Keratinocyte (primary cell): Measurements from ENCODE around the gene WNK2. TPM values are rescaled to one million over a fixed set of nuclear protein-coding genes. Genes with fewer than 3 reads are reported as not detected.

Experiments used
- DNase-seq: peaks from one replicate; pipeline ENCODE4 v3.0.0-alpha.2; 2011; ENCODE audit warnings: low read depth, missing footprints, low spot score
- FAIRE-seq: peaks from 2 replicates; lab custom pipeline; 2011; peaks lifted over from hg19 to GRCh38; lab: Jason Lieb, UNC
- H2AFZ ChIP-seq: 2 replicates; pipeline ENCODE4 v1.6.0; 2012; ENCODE audit warnings: low read length, control low read depth, inconsistent platforms; ENCODE audit not compliant: control insufficient read depth
- H3K27ac ChIP-seq: 2 replicates; pipeline ENCODE4 v1.5.1; 2011; ENCODE audit warnings: low read length; ENCODE audit not compliant: control insufficient read depth, insufficient read depth
- H3K27me3 ChIP-seq: 3 replicates; pipeline ENCODE4 v1.6.0; 2011; ENCODE audit warnings: low read length; ENCODE audit not compliant: control insufficient read depth, insufficient read depth; ENCODE audit errors: extremely low read depth
- H3K36me3 ChIP-seq, 2 experiments: 2 replicates in 1 of 2; 3 replicates in 1 of 2; pipeline ENCODE4 v1.5.1; 2011; ENCODE audit warnings: low read length in 2 of 2, mild to moderate bottlenecking in 1 of 2; ENCODE audit not compliant: control insufficient read depth in 2 of 2, insufficient read depth in 2 of 2; ENCODE audit errors: extremely low read depth in 1 of 2
- H3K4me1 ChIP-seq: 3 replicates; pipeline ENCODE4 v1.5.1; 2011; ENCODE audit warnings: low read length; ENCODE audit not compliant: control insufficient read depth, insufficient read depth; ENCODE audit errors: extremely low read depth
- H3K4me2 ChIP-seq: 3 replicates; pipeline ENCODE4 v1.6.0; 2011; ENCODE audit warnings: low read depth, low read length; ENCODE audit not compliant: control insufficient read depth, insufficient read depth; ENCODE audit errors: extremely low read depth
- H3K4me3 ChIP-seq, 3 experiments: fragments of 200-600 bp in 1 of 3; sonication (generic) in 1 of 3; 2 replicates in 2 of 3; 3 replicates in 1 of 3; pipeline ENCODE4 v1.5.1; 2011 to 2016; ENCODE audit warnings: low read length in 3 of 3, mild to moderate bottlenecking in 3 of 3, control low read depth in 2 of 3, inconsistent platforms in 1 of 3, low read depth in 1 of 3, mixed read lengths in 1 of 3, mixed run types in 1 of 3, moderate library complexity in 1 of 3; ENCODE audit not compliant: control insufficient read depth in 2 of 3, insufficient read depth in 2 of 3; ENCODE audit errors: extremely low read depth in 1 of 3
- H3K79me2 ChIP-seq: 2 replicates; pipeline ENCODE4 v1.6.0; 2012; ENCODE audit warnings: low read length; ENCODE audit not compliant: control insufficient read depth, insufficient read depth
- H3K9ac ChIP-seq: 3 replicates; pipeline ENCODE4 v1.6.0; 2011; ENCODE audit warnings: low read length; ENCODE audit not compliant: control insufficient read depth, insufficient read depth; ENCODE audit errors: extremely low read depth
- H3K9me1 ChIP-seq: 3 replicates; pipeline ENCODE4 v1.6.0; 2011; ENCODE audit warnings: low read length; ENCODE audit not compliant: control insufficient read depth, insufficient read depth; ENCODE audit errors: extremely low read depth
- H3K9me3 ChIP-seq: 2 replicates; pipeline ENCODE4 v1.5.1; 2012; ENCODE audit warnings: low read depth, low read length; ENCODE audit not compliant: control insufficient read depth
- H4K20me1 ChIP-seq: 3 replicates; pipeline ENCODE4 v1.6.0; 2011; ENCODE audit warnings: low read length; ENCODE audit not compliant: control insufficient read depth, insufficient read depth; ENCODE audit errors: extremely low read depth
- EZH2 ChIP-seq: IDR thresholded peaks from one replicate; pipeline ENCODE4 v1.6.1; 2012; ENCODE audit warnings: inconsistent platforms, mild to moderate bottlenecking, low read length, moderate library complexity
- dilution Hi-C: fragments of 300-500 bp; cut with MboI; formaldehyde crosslinking; loops from one replicate; pipeline ENCODE4 v1.7.0; 2020; ENCODE audit warnings: low sequenced_read_pairs; ENCODE audit not compliant: extremely low pct_ligation_motif_present
- polyA plus RNA-seq, 5 experiments: library from polyadenylated mRNA; depleted of rRNA in 3 of 5; stranded (reverse) in 3 of 5; stranded (forward) in 1 of 5; unstranded in 1 of 5; fragments of >200 nt; gene quantifications; 1 replicate in 1 of 5; 2 replicates in 3 of 5; 3 replicates in 1 of 5; pipeline versions ENCODE4 v1.2.1 to v1.2.3, GENCODE V29; 2011 to 2012; ENCODE audit warnings: missing spikeins in 2 of 5, low read depth in 1 of 5, low replicate concordance in 1 of 5
- TF ChIP-seq, protein P1 (sequence below), 3 experiments: IDR thresholded peaks in 1 of 3; conservative IDR thresholded peaks in 1 of 3; optimal IDR thresholded peaks in 1 of 3; 2 replicates in 2 of 3; 3 replicates in 1 of 3; pipeline versions ENCODE3 to v1.5.1; 2011; ENCODE audit warnings: low read length in 3 of 3, mild to moderate bottlenecking in 3 of 3, moderate library complexity in 2 of 3, control low read depth in 1 of 3, inconsistent platforms in 1 of 3; ENCODE audit not compliant: insufficient read depth in 2 of 3; ENCODE audit errors: extremely low read depth in 1 of 3

WNK2 gene
- polyA plus RNA-seq, 1 donor (not counting 4 experiments of a cell fraction or from before 2014, with no cell fraction given), result not detected

DNA sequence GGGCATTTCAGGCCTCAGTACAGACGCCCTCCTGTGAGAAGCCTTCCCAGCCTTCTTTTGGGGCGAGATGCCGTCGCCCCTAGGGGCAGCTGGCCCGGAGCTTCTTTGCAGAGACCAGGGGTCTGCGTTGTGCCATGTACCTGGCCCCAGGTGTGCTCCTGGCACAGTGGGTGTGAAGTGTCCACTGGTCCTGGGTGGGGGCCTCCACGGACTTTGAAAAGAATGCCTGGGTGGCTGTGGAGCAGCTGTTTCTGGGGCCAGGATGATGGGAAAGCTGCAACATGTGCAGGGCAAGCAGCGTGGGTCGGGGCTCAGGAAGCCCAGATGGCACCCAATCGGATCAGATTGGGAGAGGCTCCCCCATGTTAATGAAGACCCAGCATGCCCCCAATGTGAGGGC lies 47.8 kb downstream of the WNK2 start:
- Histone ChIP-seq H3K79me2 (no peaks in the 10 kb centered on the region), H3K4me2 (no peak overlapping the region), H3K9me3 (no peaks in the 10 kb centered on the region), H3K9me1 (no peaks in the 10 kb centered on the region), H3K27me3 (peaks cover 48% of the 10 kb centered on the region), H3K9ac (no peak overlapping the region), H2AFZ (no peak overlapping the region), H3K4me3 (no peak overlapping the region), H3K4me1 (no peaks in the 10 kb centered on the region), H4K20me1 (no peaks in the 10 kb centered on the region), H3K27ac (no peak overlapping the region), H3K36me3 (no peaks in the 10 kb centered on the region)
- dilution Hi-C loops, result no loop called here
- DNase-seq (no peak), FAIRE-seq (no peak)
- TF ChIP-seq, protein P1, sequence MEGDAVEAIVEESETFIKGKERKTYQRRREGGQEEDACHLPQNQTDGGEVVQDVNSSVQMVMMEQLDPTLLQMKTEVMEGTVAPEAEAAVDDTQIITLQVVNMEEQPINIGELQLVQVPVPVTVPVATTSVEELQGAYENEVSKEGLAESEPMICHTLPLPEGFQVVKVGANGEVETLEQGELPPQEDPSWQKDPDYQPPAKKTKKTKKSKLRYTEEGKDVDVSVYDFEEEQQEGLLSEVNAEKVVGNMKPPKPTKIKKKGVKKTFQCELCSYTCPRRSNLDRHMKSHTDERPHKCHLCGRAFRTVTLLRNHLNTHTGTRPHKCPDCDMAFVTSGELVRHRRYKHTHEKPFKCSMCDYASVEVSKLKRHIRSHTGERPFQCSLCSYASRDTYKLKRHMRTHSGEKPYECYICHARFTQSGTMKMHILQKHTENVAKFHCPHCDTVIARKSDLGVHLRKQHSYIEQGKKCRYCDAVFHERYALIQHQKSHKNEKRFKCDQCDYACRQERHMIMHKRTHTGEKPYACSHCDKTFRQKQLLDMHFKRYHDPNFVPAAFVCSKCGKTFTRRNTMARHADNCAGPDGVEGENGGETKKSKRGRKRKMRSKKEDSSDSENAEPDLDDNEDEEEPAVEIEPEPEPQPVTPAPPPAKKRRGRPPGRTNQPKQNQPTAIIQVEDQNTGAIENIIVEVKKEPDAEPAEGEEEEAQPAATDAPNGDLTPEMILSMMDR (optimal IDR thresholded peaks at IDR 0.05 in 1 of 3, IDR thresholded peaks at IDR 0.05 in 1 of 3, conservative IDR thresholded peaks at IDR 0.05 in 1 of 3; ENCODE audit: extremely low read depth in 1 of 3, insufficient read depth in 2 of 3, low read length in 3 of 3), result no peak
- no peak for TF ChIP-seq EZH2

DNA sequence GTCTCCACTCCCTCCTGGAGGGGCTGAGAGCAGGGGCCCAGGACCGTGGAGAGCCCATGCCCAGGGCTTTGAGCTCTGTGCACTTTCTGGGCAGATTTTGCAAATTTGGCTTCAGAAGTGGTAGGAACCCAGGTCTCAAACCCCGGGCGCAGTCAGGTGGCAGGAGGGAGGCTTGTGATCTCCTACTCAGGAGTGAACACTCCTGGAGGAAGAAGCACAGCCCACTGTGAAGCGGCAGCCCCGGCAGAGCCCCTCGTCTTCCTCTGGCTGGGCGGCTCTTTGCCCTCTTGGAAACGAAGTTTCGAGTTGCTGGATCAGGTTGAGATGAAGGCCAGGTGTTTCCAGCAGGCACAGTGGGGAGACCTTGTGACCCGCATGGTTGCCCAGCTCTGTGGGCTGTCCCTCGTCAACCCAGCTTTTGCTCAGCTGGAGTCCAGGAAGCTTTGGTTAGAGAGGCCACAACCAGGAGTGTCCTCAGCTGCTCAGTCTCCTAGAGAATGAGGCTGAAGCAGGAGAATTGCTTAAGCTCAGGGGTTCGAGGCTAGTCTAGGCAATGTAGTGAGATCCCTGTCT lies 48.5 kb downstream of the WNK2 start:
- Histone ChIP-seq H4K20me1 (no peaks in the 10 kb centered on the region), H3K4me1 (no peaks in the 10 kb centered on the region), H3K36me3 (no peaks in the 10 kb centered on the region), H3K4me2 (no peak overlapping the region), H3K27ac (no peak overlapping the region), H3K9me1 (no peaks in the 10 kb centered on the region), H3K9ac (no peak overlapping the region), H2AFZ (no peak overlapping the region), H3K4me3 (no peak overlapping the region), H3K27me3 (peaks cover 48% of the 10 kb centered on the region), H3K9me3 (no peaks in the 10 kb centered on the region), H3K79me2 (no peaks in the 10 kb centered on the region)
- TF ChIP-seq, protein P1 (optimal IDR thresholded peaks at IDR 0.05 in 1 of 3, IDR thresholded peaks at IDR 0.05 in 1 of 3, conservative IDR thresholded peaks at IDR 0.05 in 1 of 3; ENCODE audit: extremely low read depth in 1 of 3, insufficient read depth in 2 of 3, low read length in 3 of 3), result no peak
- no peak for TF ChIP-seq EZH2
- DNase-seq (no peak), FAIRE-seq (no peak)
- dilution Hi-C loops, result no loop called here
